GM19043 (cell line): ENCODE results near the gene VAMP1.
"Not testable (repeated sequence)": the region's sequence is repeated elsewhere in the genome, so short reads cannot be mapped to it uniquely, and the experiment has no call there.

Experiments
- ATAC-seq: cut with Tn5 transposase; IDR thresholded peaks from one replicate; pipeline ENCODE4 v1.9.1; 2021; ENCODE audit warnings: low read depth; ENCODE audit not compliant: unreplicated experiment

Gene VAMP1

DNA sequence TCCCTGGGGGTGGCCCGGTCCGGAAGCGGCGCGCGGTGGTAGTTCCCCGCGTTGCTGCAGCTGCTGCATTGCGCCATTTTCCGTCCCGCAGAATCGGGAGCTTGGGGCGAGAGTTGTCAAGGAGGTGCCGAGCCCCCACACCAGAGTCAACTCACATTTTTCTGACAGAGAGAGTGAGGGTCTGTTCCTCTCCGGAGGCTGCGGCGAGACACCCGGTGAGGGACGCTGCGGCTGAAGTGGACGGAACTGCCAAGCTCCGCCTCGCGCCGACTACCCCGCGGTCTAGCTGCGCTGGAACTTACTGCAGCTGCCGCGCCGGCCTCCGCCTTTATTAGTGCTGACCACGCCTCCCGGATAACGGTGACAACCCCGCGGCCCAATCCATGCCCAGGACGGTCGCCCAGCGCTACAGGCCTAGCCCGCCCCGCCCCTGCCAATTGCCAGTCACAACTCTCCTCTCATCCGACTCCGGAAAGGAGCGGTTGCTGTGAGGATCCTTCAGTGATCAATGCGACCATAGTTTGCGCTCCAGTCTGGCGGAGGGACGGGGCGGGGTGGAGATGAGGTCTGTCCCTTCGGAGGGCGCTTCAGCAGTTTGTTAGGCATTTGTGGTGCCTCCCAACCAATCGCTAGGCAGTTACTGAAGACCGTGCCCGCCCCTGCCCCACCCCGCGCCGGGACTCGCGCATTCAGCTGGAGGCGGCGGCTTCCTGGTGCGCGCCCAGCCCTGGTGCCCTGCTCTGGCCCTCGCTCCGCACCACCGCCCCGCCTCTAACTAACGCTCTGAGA, at the start of gene VAMP1:
VAMP1 (minus strand) TSS at position 303 of the 789 bp plus-strand sequence; CDS start at position 157, 146 bp downstream.
- peak; percentile 82 for ATAC-seq

GRCh38 chr12:6520186-6520585, 49.7 kb upstream of the VAMP1 start:
- no peak for ATAC-seq

- no peak for ATAC-seq
These were observed 37.6 kb upstream of the VAMP1 start for GRCh38 chr12:6508087-6508486.

GRCh38 chr12:6507102-6507998, 36.9 kb upstream of the VAMP1 start:
- ATAC-seq = no peak

GRCh38 chr12:6500466-6500865, 30.0 kb upstream of the VAMP1 start:
- ATAC-seq = no peak

DNA sequence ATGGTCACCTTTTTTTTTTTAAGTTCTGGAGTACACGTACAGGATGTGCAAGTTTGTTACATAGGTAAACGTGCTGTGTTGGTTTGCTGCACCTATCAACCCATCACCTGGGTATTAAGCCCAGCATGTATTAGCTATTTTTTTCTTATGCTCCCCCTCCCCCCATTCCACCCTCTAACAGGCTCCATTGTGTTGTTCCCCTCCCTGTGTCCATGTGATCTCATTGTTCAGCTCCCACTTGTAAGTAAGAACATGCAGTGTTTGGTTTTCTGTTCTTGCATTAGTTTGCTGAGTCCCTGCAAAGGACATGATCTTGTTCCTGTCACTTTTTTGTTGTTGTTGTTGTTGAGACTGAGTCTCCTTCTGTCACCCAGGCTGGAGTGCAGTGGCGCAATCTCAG, 26.8 kb upstream of the VAMP1 start:
- ATAC-seq = not testable (repeated sequence)

- ATAC-seq = no peak
These were observed 24.5 kb upstream of the VAMP1 start for GRCh38 chr12:6494968-6495367.

- no peak for ATAC-seq
These were observed 23.8 kb upstream of the VAMP1 start for GRCh38 chr12:6494258-6494743.

GRCh38 chr12:6493497-6494257, 23.2 kb upstream of the VAMP1 start, which contains the start of gene NCAPD2:
Gene NCAPD2, plus strand, starts transcription at chr12:6494102. Its CDS starts 997 bp downstream, at chr12:6495099.
- peak; percentile 86 for ATAC-seq

DNA sequence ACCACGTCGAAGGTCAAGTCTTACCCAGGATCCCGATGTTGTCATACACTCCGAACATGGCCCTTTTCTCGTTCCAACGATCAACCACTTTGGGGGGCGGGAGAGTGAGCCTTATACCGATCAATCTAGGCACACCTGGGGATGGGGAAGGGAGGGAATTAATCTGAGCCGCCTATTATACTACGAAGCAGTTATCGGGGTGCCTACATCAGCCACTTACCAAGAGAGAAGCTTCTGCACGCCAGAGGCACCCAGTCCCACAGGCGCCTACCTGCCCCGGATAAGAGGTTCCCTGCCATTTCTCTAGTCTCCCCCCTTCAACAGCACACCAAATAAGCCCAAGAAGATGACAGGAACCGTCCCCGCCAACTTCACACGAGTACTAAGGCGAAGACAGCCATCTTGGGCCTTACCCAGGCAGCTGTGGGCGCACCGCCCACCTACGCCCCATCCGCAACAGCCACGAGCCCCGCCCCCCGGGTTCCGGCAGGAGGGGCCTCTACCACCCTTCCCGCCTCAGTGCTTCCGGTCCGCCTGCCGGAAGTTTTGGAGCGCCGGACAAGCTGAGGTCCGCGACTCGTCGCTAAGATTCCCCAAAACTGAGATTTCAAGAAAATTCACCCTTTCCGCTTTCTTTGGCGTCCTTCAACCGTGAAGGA, 22.5 kb upstream of the VAMP1 start, which contains the start of gene MRPL51:
MRPL51 (minus strand) TSS at position 425 of the 659 bp plus-strand sequence; CDS start at position 299, 126 bp downstream.
- ATAC-seq = peak; percentile 55

- ATAC-seq = not testable (repeated sequence)
These were observed 20.2 kb upstream of the VAMP1 start for GRCh38 chr12:6490673-6491072.

GRCh38 chr12:6489449-6489848, 19.0 kb upstream of the VAMP1 start:
- ATAC-seq = no peak

- no peak for ATAC-seq
These were observed 17.8 kb upstream of the VAMP1 start for GRCh38 chr12:6488240-6488639.

- ATAC-seq = no peak
These were observed 7.9 kb upstream of the VAMP1 start for GRCh38 chr12:6478416-6478815.

DNA sequence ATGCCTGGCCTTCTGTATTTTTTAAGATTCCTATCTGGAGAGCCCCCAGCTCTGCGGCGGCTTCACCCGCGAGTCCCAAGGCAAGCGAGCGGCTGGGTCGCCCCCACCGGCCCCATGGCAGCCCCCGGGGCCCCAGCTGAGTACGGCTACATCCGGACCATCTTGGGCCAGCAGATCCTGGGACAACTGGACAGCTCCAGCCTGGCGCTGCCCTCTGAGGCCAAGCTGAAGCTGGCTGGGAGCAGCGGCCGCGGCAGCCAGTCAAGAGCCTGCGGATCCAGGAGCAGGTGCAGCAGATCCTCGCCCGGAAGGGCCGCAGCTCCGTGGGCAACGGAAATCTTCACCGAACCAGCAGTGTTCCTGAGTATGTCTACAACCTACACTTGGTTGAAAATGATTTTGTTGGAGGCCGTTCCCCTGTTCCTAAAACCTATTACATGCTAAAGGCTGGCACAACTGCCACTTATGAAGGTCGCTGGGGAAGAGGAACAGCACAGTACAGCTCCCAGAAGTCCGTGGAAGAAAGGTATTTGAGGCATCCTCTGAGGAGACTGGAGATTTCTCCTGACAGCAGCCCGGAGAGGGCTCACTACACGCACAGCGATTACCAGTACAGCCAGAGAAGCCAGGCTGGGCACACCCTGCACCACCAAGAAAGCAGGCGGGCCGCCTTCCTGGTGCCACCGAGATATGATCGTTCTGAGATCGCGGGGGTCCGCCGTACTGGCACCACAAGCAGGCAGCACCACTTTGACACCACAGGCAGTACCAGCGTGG, 7.3 kb upstream of the VAMP1 start:
- not testable (repeated sequence) for ATAC-seq

DNA sequence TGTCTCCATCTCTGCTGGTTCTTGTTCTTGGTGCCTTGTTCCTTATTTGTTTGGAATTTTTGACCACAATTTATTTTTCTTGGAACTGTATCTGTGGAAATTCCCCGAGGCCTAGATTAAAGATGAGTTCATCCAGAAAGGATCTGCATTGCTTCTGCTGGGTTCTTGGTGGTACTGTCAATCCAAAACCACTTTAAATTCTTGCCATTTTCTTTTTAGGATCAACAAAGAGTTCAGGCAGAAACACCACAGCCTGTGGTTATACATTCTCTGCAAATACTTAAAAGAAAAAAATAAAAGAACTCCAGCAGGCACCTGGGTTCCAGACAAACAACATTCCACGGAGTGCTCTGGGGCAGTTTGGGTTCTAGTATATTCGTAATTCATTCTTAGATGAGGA, 6.0 kb upstream of the VAMP1 start:
- ATAC-seq = no peak

DNA sequence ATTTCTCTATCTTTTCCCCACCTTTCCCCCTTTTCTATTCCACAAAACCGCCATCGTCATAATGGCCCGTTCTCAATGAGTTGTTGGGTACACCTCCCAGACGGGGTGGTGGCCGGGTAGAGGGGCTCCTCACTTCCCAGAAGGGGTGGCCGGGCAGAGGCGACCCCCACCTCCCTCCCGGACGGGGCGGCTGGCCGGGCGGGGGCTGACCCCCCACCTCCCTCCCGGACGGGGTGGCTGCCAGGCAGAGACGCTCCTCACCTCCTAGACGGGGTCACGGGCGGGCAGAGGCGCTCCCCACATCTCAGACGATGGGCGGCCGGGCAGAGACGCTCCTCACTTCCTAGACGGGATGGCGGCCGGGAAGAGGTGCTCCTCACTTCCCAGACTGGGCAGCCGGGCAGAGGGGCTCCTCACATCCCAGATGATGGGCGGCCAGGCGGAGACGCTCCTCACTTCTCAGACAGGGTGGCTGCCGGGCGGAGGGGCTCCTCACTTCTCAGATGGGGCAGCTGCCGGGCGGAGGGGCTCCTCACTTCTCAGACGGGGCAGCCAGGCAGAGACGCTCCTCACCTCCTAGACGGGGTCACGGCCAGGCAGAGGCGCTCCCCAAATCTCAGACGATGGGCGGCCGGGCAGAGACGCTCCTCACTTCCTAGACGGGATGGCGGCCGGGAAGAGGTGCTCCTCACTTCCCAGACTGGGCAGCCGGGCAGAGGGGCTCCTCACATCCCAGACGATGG, 4.9 kb upstream of the VAMP1 start:
- not testable (repeated sequence) for ATAC-seq

- no peak for ATAC-seq
These were observed 2.0 kb upstream of the VAMP1 start for GRCh38 chr12:6472491-6472890.
